K562 (cell line): ENCODE results near the gene MDM1. TPM values are rescaled to one million over a fixed set of nuclear protein-coding genes. Genes with fewer than 3 reads are reported as not detected.
A peak's percentile ranks its signal among the peaks of the same experiment; 100 is the strongest.

Source experiments
- ATAC-seq: fragments of 200-7000 bp; cut with Tn5 transposase; 3 replicates; pipeline ENCODE4 v1.9.1; 2020; ENCODE audit warnings: moderate library complexity
- BruUV-seq: library from RNA; stranded (reverse); fragments of 400-500 nt; replicated peaks from 2 replicates; lab custom pipeline; 2021; lab: Mats Ljungman, UMichigan
- CTCF ChIA-PET: fragments of 300-600 bp; formaldehyde crosslinking; extraction: SDS; loops from one replicate; lab custom pipeline; 2021; ENCODE audit warnings: low intra/inter-chr PET ratio; lab: Yijun Ruan, JAX
- POLR2A ChIA-PET: fragments of 300-600, 350-650 bp; sonication (Branson Sonifier 250); formaldehyde crosslinking; extraction: SDS; loops from one replicate; lab custom pipeline; 2021; ENCODE audit warnings: antibody characterized with exemption, inconsistent platforms; lab: Yijun Ruan, JAX
- DNase-seq, 4 experiments: peaks; one replicate each; pipeline versions ENCODE4 v3.0.0 to v3.0.0-alpha.2; 2011 to 2018; ENCODE audit warnings: low spot score in 3 of 4, mixed read lengths in 3 of 4; ENCODE audit errors: extremely low read depth in 1 of 4
- FAIRE-seq: peaks from 2 replicates; lab custom pipeline; 2011; peaks lifted over from hg19 to GRCh38; lab: Jason Lieb, UNC
- H2AFZ ChIP-seq: 2 replicates; pipeline ENCODE4 v1.6.0; 2011; ENCODE audit warnings: low read depth, low read length, control low read depth, inconsistent platforms
- H3K27ac ChIP-seq: fragments of 200-600 bp; 3 replicates; pipeline ENCODE4 v1.8.0; 2011; ENCODE audit warnings: low read depth, mild to moderate bottlenecking, control low read depth, inconsistent platforms, low read length, moderate library complexity, mixed read lengths; ENCODE audit errors: extremely low read depth
- H3K27me3 ChIP-seq, 2 experiments: fragments of 300-600 bp in 1 of 2; 2 replicates in 1 of 2; 3 replicates in 1 of 2; pipeline versions ENCODE4 v1.6.0 to v1.8.0; 2011; ENCODE audit warnings: inconsistent platforms in 2 of 2, low read length in 2 of 2, mild to moderate bottlenecking in 1 of 2, mixed read lengths in 1 of 2, moderate library complexity in 1 of 2; ENCODE audit not compliant: control insufficient read depth in 2 of 2, insufficient read depth in 2 of 2
- H3K36me3 ChIP-seq: fragments of 300-600 bp; 3 replicates; pipeline ENCODE4 v1.8.0; 2011; ENCODE audit warnings: mild to moderate bottlenecking, low read length, inconsistent platforms; ENCODE audit not compliant: control insufficient read depth, insufficient read depth
- H3K4me1 ChIP-seq, 2 experiments: fragments of 200-600 bp in 1 of 2; replicated peaks in 1 of 2; 2 replicates in 1 of 2; 3 replicates in 1 of 2; pipeline versions ENCODE4 v1.5.1 to v1.8.0; 2011; ENCODE audit warnings: inconsistent platforms in 2 of 2, low read length in 2 of 2, mild to moderate bottlenecking in 1 of 2, mixed read lengths in 1 of 2, moderate library complexity in 1 of 2; ENCODE audit not compliant: control insufficient read depth in 2 of 2, insufficient read depth in 2 of 2
- H3K4me2 ChIP-seq: 2 replicates; pipeline ENCODE4 v1.6.1; 2011; ENCODE audit warnings: low read length, control low read depth, inconsistent platforms, mixed read lengths; ENCODE audit not compliant: insufficient read depth
- H3K4me3 ChIP-seq: fragments of 200-600 bp; sonication (generic), shearing (Covaris generic); 2 replicates; pipeline ENCODE4 v1.5.1; 2016; ENCODE audit warnings: control low read depth, inconsistent platforms
- H3K79me2 ChIP-seq: fragments of 200-600 bp; 3 replicates; pipeline ENCODE4 v1.8.0; 2011; ENCODE audit warnings: low read length, inconsistent platforms; ENCODE audit not compliant: control insufficient read depth, insufficient read depth
- H3K9ac ChIP-seq, 2 experiments: 2 replicates each; pipeline versions ENCODE4 v1.6.0 to v1.6.1; 2011; ENCODE audit warnings: low read depth in 2 of 2, low read length in 2 of 2, control low read depth in 1 of 2, inconsistent platforms in 1 of 2, mild to moderate bottlenecking in 1 of 2, mixed read lengths in 1 of 2; ENCODE audit not compliant: insufficient read depth in 1 of 2
- H3K9me1 ChIP-seq: one replicate; pipeline ENCODE4 v1.6.0; 2011; ENCODE audit warnings: inconsistent platforms, mild to moderate bottlenecking, low read length, moderate library complexity; ENCODE audit not compliant: control insufficient read depth, insufficient read depth
- H3K9me3 ChIP-seq: replicated peaks from 2 replicates; pipeline ENCODE4 v1.5.1; 2011; ENCODE audit warnings: low read depth, low read length, inconsistent platforms; ENCODE audit not compliant: control insufficient read depth, insufficient read depth
- H4K20me1 ChIP-seq: replicated peaks from 2 replicates; pipeline ENCODE4 v1.6.1; 2011; ENCODE audit warnings: low read length, inconsistent platforms, mixed read lengths; ENCODE audit not compliant: control insufficient read depth, insufficient read depth
- ATF3 ChIP-seq, 2 experiments: fragments of 450-650 bp in 1 of 2; sonication (generic) in 1 of 2; formaldehyde crosslinking in 1 of 2; IDR thresholded peaks in 1 of 2; conservative IDR thresholded peaks in 1 of 2; 2 replicates each; pipeline versions ENCODE4 v1.6.1 to v1.8.1; 2016 to 2023; ENCODE audit warnings: mild to moderate bottlenecking in 2 of 2, moderate library complexity in 2 of 2, inconsistent platforms in 1 of 2, missing genetic modification reagents in 1 of 2
- E2F8 ChIP-seq: fragments of 450-650 bp; IDR thresholded peaks from 2 replicates; pipeline ENCODE4 v1.7.1; 2018; ENCODE audit warnings: mild to moderate bottlenecking, low read depth; ENCODE audit not compliant: partially characterized antibody
- EGR1 ChIP-seq: fragments of 450-650 bp; conservative IDR thresholded peaks from 2 replicates; pipeline ENCODE4 v1.6.1; 2017; ENCODE audit warnings: mild to moderate bottlenecking
- HDAC6 ChIP-seq: IDR thresholded peaks from 2 replicates; pipeline ENCODE4 v1.6.1; 2012; ENCODE audit warnings: low read depth, mild to moderate bottlenecking, control low read depth, inconsistent platforms, low read length, moderate library complexity
- MNT ChIP-seq, 2 experiments: fragments of 450-650 bp; conservative IDR thresholded peaks; 2 replicates each; pipeline ENCODE4 v1.6.1; 2017; ENCODE audit warnings: mild to moderate bottlenecking in 2 of 2, moderate library complexity in 2 of 2
- MXD1 ChIP-seq: fragments of 250-450 bp; sonication (Bioruptor Pico); IDR thresholded peaks from 2 replicates; pipeline ENCODE4 v1.8.0; 2021; ENCODE audit warnings: borderline replicate concordance, mild to moderate bottlenecking, moderate library complexity; ENCODE audit not compliant: poor library complexity, severe bottlenecking
- STAT5B ChIP-seq: fragments of 250-450 bp; sonication (Bioruptor Pico); IDR thresholded peaks from 2 replicates; pipeline ENCODE4 v1.8.0; 2021; ENCODE audit warnings: mild to moderate bottlenecking, inconsistent platforms
- TSHZ1 ChIP-seq: fragments of 250-450 bp; sonication (Bioruptor Pico); IDR thresholded peaks from 2 replicates; pipeline ENCODE4 v1.4.0; 2020; ENCODE audit warnings: mild to moderate bottlenecking, moderate library complexity
- ZNF217 ChIP-seq: sonication (generic); formaldehyde crosslinking; IDR thresholded peaks from 2 replicates; pipeline ENCODE4 v1.8.0; 2022; ENCODE audit warnings: mild to moderate bottlenecking, missing genetic modification reagents
- ZNF23 ChIP-seq: fragments of 250-450 bp; sonication (Bioruptor Pico); IDR thresholded peaks from 2 replicates; pipeline ENCODE4 v1.4.0; 2020; ENCODE audit warnings: mild to moderate bottlenecking
- ZNF384 ChIP-seq: IDR thresholded peaks from 2 replicates; pipeline ENCODE4 v1.6.1; 2012; ENCODE audit warnings: low read depth, low read length, improper control_type of control experiment
- WGBS: fragments of 100-300 bp; shearing (Covaris generic); methylation state at CpG from one replicate; pipeline ENCODE4 v1.1.6; 2016; ENCODE audit warnings: low coverage, mixed read lengths; ENCODE audit not compliant: insufficient coverage; ENCODE audit errors: missing lambda C conversion rate; 5-methylcytosine and 5-hydroxymethylcytosine counted together
- in situ Hi-C: fragments of 300-500 bp; cut with MboI; formaldehyde crosslinking; loops from 4 replicates; pipeline ENCODE4 v1.15.0; 2018; ENCODE audit warnings: inconsistent platforms, mixed read lengths
- intact Hi-C: fragments of 100-400 bp; cut with micrococcal nuclease; formaldehyde crosslinking; loops from 2 replicates; pipeline ENCODE4 v1.14.2; 2022
- polyA plus RNA-seq, 8 experiments: library from polyadenylated mRNA; depleted of rRNA in 4 of 8; stranded (reverse) in 5 of 8; unstranded in 3 of 8; fragments of >200 nt; fragmentation: Nextera tagmentation in 2 of 8; fragmentation: Illumina TruSeq in 1 of 8; extraction: Ambion mirVana in 2 of 8; extraction: Trizol in 1 of 8; gene quantifications; 2 replicates each; pipeline versions ENCODE4 v1.2.1 to v1.2.3, GENCODE V29; 2011 to 2014; ENCODE audit warnings: inconsistent platforms in 1 of 8, missing spikeins in 1 of 8
- total RNA-seq, 7 experiments: library from RNA; depleted of rRNA in 6 of 7; stranded (reverse); fragments of >200 nt in 6 of 7; fragmentation: Illumina TruSeq in 2 of 7; extraction: Trizol in 2 of 7; gene quantifications; 2 replicates each; pipeline versions ENCODE4 v1.2.1 to v1.2.3, GENCODE V29; 2011 to 2021; ENCODE audit warnings: low replicate concordance in 1 of 7

MDM1 gene
- total and polyA plus RNA-seq, 9 of the 15 experiments (the other 6 are each of a cell fraction or from before 2014, with no cell fraction given) = 7.5 to 16.8 (median 13.1) TPM

GRCh38 chr12:68303850-68304249, 28.3 kb downstream of the MDM1 start (continued):
- peak; percentile 27; the same call in 1 of the 2 replicates for TF ChIP-seq ATF3 (IDR thresholded peaks at IDR 0.05)
- TF ChIP-seq ATF3 (CRISPR knock-in tag; conservative IDR thresholded peaks at IDR 0.05) = no peak
- no peak for TF ChIP-seq STAT5B (CRISPR knock-in tag)
- no peak for TF ChIP-seq MXD1 (CRISPR knock-in tag)
- no peak for TF ChIP-seq MNT (conservative IDR thresholded peaks at IDR 0.05)
- no peak for TF ChIP-seq ZNF23 (CRISPR knock-in tag)

- DNase-seq = no peak
- WGBS = 30% methylated on average over 4 of the region's 4 CpGs
- no peak for TF ChIP-seq HDAC6
- no peak for TF ChIP-seq E2F8
- no peak for TF ChIP-seq ZNF384
- no peak for TF ChIP-seq ZNF217
- no peak for TF ChIP-seq TSHZ1 (CRISPR knock-in tag)
- TF ChIP-seq EGR1 = no peak
Measured at GRCh38 chr12:68297929-68298328, 34.2 kb downstream of the MDM1 start.

More at GRCh38 chr12:68297929-68298328, 34.2 kb downstream of the MDM1 start:
- H3K79me2 ChIP-seq = no peaks in the 10 kb centered on the region
- ATAC-seq (no peak), FAIRE-seq (no peak)
- H3K4me2 ChIP-seq = no peak overlapping the region
- no peaks in the 10 kb centered on the region; the same call in 1 of the 2 replicates for H3K9me3 ChIP-seq
- H2AFZ ChIP-seq = no peak overlapping the region
- intact Hi-C loops = no loop called here
- CTCF ChIA-PET = no interaction called here
- H4K20me1 ChIP-seq = no peaks in the 10 kb centered on the region
- H3K27ac ChIP-seq = no peak overlapping the region
- H3K9me1 ChIP-seq = no peaks in the 10 kb centered on the region
- no peak overlapping the region for H3K9ac ChIP-seq
- no peaks in the 10 kb centered on the region for H3K4me1 ChIP-seq
- POLR2A ChIA-PET = no interaction called here
- H3K4me3 ChIP-seq = no peak overlapping the region
- no peaks in the 10 kb centered on the region for H3K36me3 ChIP-seq
- in situ Hi-C loops = no loop called here
- no TSS peak for BruUV-seq
- no peaks in the 10 kb centered on the region for H3K27me3 ChIP-seq
